HCT116 (cell line): ENCODE data around the gene MAP3K4. TPM values are rescaled to one million over a fixed set of nuclear protein-coding genes. Genes with fewer than 3 reads are reported as not detected.

Experiments used
- ATAC-seq: fragments of 200-7000 bp; cut with Tn5 transposase; 2 replicates; pipeline ENCODE4 v1.9.1; 2020; ENCODE audit warnings: mild to moderate bottlenecking, moderate library complexity
- BruUV-seq: library from RNA; stranded (reverse); fragments of 400-500 nt; replicated peaks from 2 replicates; lab custom pipeline; 2021; lab: Mats Ljungman, UMichigan
- CTCF ChIA-PET: fragments of 300-600 bp; sonication (Branson Sonifier 250); formaldehyde crosslinking; loops from one replicate; lab custom pipeline; 2021; ENCODE audit warnings: antibody characterized with exemption; lab: Charles Lee
- POLR2A ChIA-PET: fragments of 300-600, 350-600 bp; sonication (Branson Sonifier 250); formaldehyde crosslinking; loops from one replicate; lab custom pipeline; 2021; ENCODE audit warnings: antibody characterized with exemption; lab: Charles Lee
- RAD21 ChIA-PET, 2 experiments: fragments of 300-600 bp; sonication (Branson Sonifier 250); formaldehyde crosslinking; loops; one replicate each; lab custom pipeline; 2023; ENCODE audit warnings: low total read pairs in 2 of 2; ENCODE audit not compliant: uncharacterized antibody in 2 of 2, unreplicated experiment in 2 of 2, low non-redundant PET in 1 of 2; lab: Charles Lee
- DNase-seq: peaks from one replicate; pipeline ENCODE4 v3.0.0-alpha.2; 2010; ENCODE audit warnings: low read depth, low spot score
- H2AFZ ChIP-seq: fragments of 200-600 bp; shearing (Covaris generic), sonication (generic); 2 replicates; pipeline ENCODE4 v1.6.1; 2017; ENCODE audit warnings: low read depth, mixed run types, mixed read lengths, antibody characterized with exemption, low read length; ENCODE audit not compliant: poor library complexity, severe bottlenecking
- H3K27ac ChIP-seq: 2 replicates; pipeline ENCODE4 v1.5.1; 2012; ENCODE audit warnings: low read depth, low read length
- H3K27me3 ChIP-seq: fragments of 200-600 bp; sonication (generic); 2 replicates; pipeline ENCODE4 v1.6.1; 2016; ENCODE audit warnings: mixed run types, low read length, mixed read lengths; ENCODE audit not compliant: insufficient read depth
- H3K36me3 ChIP-seq, 2 experiments: fragments of 200-500 bp in 1 of 2; fragments of 200-600 bp in 1 of 2; sonication (Bioruptor generic) in 1 of 2; sonication (generic) in 1 of 2; 2 replicates each; pipeline versions ENCODE4 v1.5.1 to v1.6.1; 2014 to 2016; ENCODE audit warnings: low read length in 2 of 2, inconsistent platforms in 1 of 2, mixed read lengths in 1 of 2, mixed run types in 1 of 2; ENCODE audit not compliant: insufficient read depth in 2 of 2, control insufficient read depth in 1 of 2
- H3K4me1 ChIP-seq, 2 experiments: fragments of 200-600 bp in 1 of 2; sonication (generic) in 1 of 2; 2 replicates each; pipeline versions ENCODE4 v1.5.1 to v1.6.1; 2012 to 2017; ENCODE audit warnings: low read length in 2 of 2, inconsistent platforms in 1 of 2, mild to moderate bottlenecking in 1 of 2, mixed read lengths in 1 of 2, mixed run types in 1 of 2, moderate library complexity in 1 of 2; ENCODE audit not compliant: insufficient read depth in 2 of 2, control insufficient read depth in 1 of 2
- H3K4me2 ChIP-seq: fragments of 200-600 bp; sonication (generic); 2 replicates; pipeline ENCODE4 v1.6.1; 2017; ENCODE audit warnings: mixed run types, low read length, mixed read lengths
- H3K4me3 ChIP-seq, 2 experiments: fragments of 200-600 bp in 1 of 2; sonication (generic) in 1 of 2; replicated peaks in 1 of 2; 2 replicates each; pipeline ENCODE4 v1.5.1; 2011 to 2016; ENCODE audit warnings: low read length in 2 of 2, control low read depth in 1 of 2, low read depth in 1 of 2, mild to moderate bottlenecking in 1 of 2, mixed read lengths in 1 of 2, mixed run types in 1 of 2
- H3K79me2 ChIP-seq: fragments of 200-600 bp; sonication (generic); 2 replicates; pipeline ENCODE4 v1.6.1; 2017; ENCODE audit warnings: mild to moderate bottlenecking, mixed run types, low read length, moderate library complexity, mixed read lengths; ENCODE audit not compliant: insufficient read depth
- H3K9ac ChIP-seq: fragments of 200-600 bp; sonication (generic); 2 replicates; pipeline ENCODE4 v1.6.1; 2016; ENCODE audit warnings: low read length, mixed read lengths
- H3K9me2 ChIP-seq: fragments of 200-600 bp; sonication (generic), shearing (Covaris generic); 2 replicates; pipeline ENCODE4 v1.6.1; 2017; ENCODE audit warnings: mixed run types, mild to moderate bottlenecking, moderate library complexity; ENCODE audit not compliant: insufficient read depth
- H3K9me3 ChIP-seq, 2 experiments: fragments of 200-500 bp in 1 of 2; fragments of 200-600 bp in 1 of 2; sonication (Bioruptor generic) in 1 of 2; sonication (generic) in 1 of 2; 2 replicates each; pipeline ENCODE4 v1.6.1; 2014 to 2017; ENCODE audit warnings: low read length in 2 of 2, mixed read lengths in 2 of 2, inconsistent platforms in 1 of 2, low read depth in 1 of 2, mild to moderate bottlenecking in 1 of 2, mixed run types in 1 of 2, moderate library complexity in 1 of 2; ENCODE audit not compliant: control insufficient read depth in 1 of 2, insufficient read depth in 1 of 2
- H4K20me1 ChIP-seq: fragments of 200-600 bp; sonication (generic), shearing (Covaris generic); 2 replicates; pipeline ENCODE4 v1.6.1; 2017; ENCODE audit warnings: mixed run types, mild to moderate bottlenecking, moderate library complexity; ENCODE audit not compliant: insufficient read depth
- CEBPB ChIP-seq: IDR thresholded peaks from 2 replicates; pipeline ENCODE4 v1.6.1; 2012; ENCODE audit warnings: low read depth
- EZH2 ChIP-seq: fragments of 200-600 bp; sonication (generic); IDR thresholded peaks from 2 replicates; pipeline ENCODE4 v1.6.1; 2017; ENCODE audit warnings: antibody characterized with exemption, mixed run types
- EZH2phosphoT487 ChIP-seq: fragments of 200-600 bp; IDR thresholded peaks from 2 replicates; pipeline ENCODE4 v1.6.1; 2018; ENCODE audit warnings: antibody characterized with exemption, borderline replicate concordance
- JUND ChIP-seq: IDR thresholded peaks from 2 replicates; pipeline ENCODE4 v1.6.1; 2012
- POLR2AphosphoS5 ChIP-seq: IDR thresholded peaks from 2 replicates; pipeline ENCODE4 v1.6.1; 2011; ENCODE audit warnings: mild to moderate bottlenecking, low read depth, low read length, moderate library complexity
- SP1 ChIP-seq: IDR thresholded peaks from 2 replicates; pipeline ENCODE4 v1.6.1; 2012; ENCODE audit warnings: low read depth
- SRF ChIP-seq: IDR thresholded peaks from 2 replicates; pipeline ENCODE4 v1.6.1; 2012; ENCODE audit warnings: low read depth
- TCF7L2 ChIP-seq: IDR thresholded peaks from 2 replicates; pipeline ENCODE4 v1.7.0; 2011; ENCODE audit warnings: borderline replicate concordance, inconsistent platforms; ENCODE audit not compliant: insufficient read depth, insufficient read length; ENCODE audit errors: extremely low read depth
- YY1 ChIP-seq: IDR thresholded peaks from 2 replicates; pipeline ENCODE4 v1.6.1; 2011; ENCODE audit warnings: low read length, low read depth, moderate library complexity, mild to moderate bottlenecking; ENCODE audit not compliant: insufficient replicate concordance; ENCODE audit errors: extremely low read depth
- ZNF274 ChIP-seq: fragments of 200-500 bp; sonication (Bioruptor generic); IDR thresholded peaks from 2 replicates; pipeline ENCODE4 v1.6.1; 2014; ENCODE audit warnings: mild to moderate bottlenecking, low read depth, low read length, inconsistent platforms
- intact Hi-C: fragments of 100-400 bp; cut with micrococcal nuclease; formaldehyde crosslinking; loops from 2 replicates; pipeline ENCODE4 v1.10.0; 2022
- total RNA-seq: library from RNA; stranded (reverse); gene quantifications from one replicate; pipeline ENCODE4 v1.2.1, GENCODE V29; 2021; ENCODE audit not compliant: unreplicated experiment
- TF ChIP-seq, protein P1 (sequence below): IDR thresholded peaks from 2 replicates; pipeline ENCODE4 v1.6.1; 2012
- TF ChIP-seq, protein P2 (sequence below): IDR thresholded peaks from 2 replicates; pipeline ENCODE4 v1.6.1; 2011; ENCODE audit warnings: mild to moderate bottlenecking, low read length, moderate library complexity; ENCODE audit not compliant: insufficient replicate concordance; ENCODE audit errors: extremely low read depth

The MAP3K4 gene
- total RNA-seq, 1 experiment from 2014 or later, result 46.5 TPM

DNA sequence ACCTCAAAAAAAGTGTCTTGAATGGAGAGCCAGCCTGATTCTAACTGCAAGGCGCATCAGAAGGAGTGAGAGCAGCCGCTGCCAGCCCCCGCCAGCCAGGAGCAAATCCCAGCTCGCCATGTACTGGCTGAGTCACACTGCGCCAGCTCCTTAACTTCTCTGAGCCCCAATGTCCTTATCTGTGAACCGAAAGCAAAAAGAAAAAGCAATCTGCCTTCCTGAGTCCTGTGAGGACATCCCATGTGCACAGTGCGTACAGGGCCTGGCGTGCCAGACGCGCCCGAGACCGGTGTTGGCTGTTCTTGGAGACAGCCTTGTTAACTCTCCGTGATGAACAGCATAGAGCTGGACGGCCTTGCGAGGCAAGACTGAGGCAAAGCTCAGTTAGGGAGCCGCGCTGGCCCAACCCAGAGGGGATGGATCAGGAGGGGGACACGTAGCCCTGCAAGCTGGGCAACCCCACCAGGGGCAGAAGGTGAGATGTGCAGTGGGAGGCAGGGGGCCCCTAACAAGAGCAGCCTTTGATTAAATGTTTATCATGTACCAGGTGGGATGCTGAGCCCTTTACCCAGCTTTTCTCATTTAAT is 159.6 kb downstream of the MAP3K4 start:
- intact Hi-C loops, result no loop called here
- no peaks in the 10 kb centered on the region for H3K36me3 ChIP-seq
- H3K4me1 ChIP-seq, result no peaks in the 10 kb centered on the region
- ChIA-PET RAD21 (interaction anchor here in 1 of 2 experiments (1.4 kb wide), 1 partner anchor 220 kb away, joined by 3 read pairs; no protein-coding TSS in a partner anchor), POLR2A (no interaction called here), CTCF (interaction anchor here (5.0 kb wide), 1 partner anchor 220 kb away, joined by 23 read pairs; no protein-coding TSS in a partner anchor)
- H3K4me2 ChIP-seq, result no peak overlapping the region
- no peak overlapping the region for H3K9ac ChIP-seq
- no peak overlapping the region for H2AFZ ChIP-seq
- H3K9me2 ChIP-seq, result no peaks in the 10 kb centered on the region
- no peaks in the 10 kb centered on the region for H3K79me2 ChIP-seq
- no peaks in the 10 kb centered on the region; the same call in 1 of the 2 replicates for H4K20me1 ChIP-seq
- no peaks in the 10 kb centered on the region for H3K9me3 ChIP-seq
- BruUV-seq, result no TSS peak
- no peak overlapping the region for H3K4me3 ChIP-seq
- ATAC-seq, result no peak
- H3K27ac ChIP-seq, result no peak overlapping the region
- H3K27me3 ChIP-seq, result no peaks in the 10 kb centered on the region
- TF ChIP-seq EZH2phosphoT487, result no peak
- no peak for TF ChIP-seq JUND
- no peak for TF ChIP-seq TCF7L2
- TF ChIP-seq SP1, result no peak
- no peak for TF ChIP-seq POLR2AphosphoS5
- TF ChIP-seq, protein P1, sequence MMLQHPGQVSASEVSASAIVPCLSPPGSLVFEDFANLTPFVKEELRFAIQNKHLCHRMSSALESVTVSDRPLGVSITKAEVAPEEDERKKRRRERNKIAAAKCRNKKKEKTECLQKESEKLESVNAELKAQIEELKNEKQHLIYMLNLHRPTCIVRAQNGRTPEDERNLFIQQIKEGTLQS, result no peak
- no peak for TF ChIP-seq EZH2
- no peak for TF ChIP-seq ZNF274
- no peak for TF ChIP-seq CEBPB
- TF ChIP-seq SRF, result no peak
- TF ChIP-seq, protein P2, sequence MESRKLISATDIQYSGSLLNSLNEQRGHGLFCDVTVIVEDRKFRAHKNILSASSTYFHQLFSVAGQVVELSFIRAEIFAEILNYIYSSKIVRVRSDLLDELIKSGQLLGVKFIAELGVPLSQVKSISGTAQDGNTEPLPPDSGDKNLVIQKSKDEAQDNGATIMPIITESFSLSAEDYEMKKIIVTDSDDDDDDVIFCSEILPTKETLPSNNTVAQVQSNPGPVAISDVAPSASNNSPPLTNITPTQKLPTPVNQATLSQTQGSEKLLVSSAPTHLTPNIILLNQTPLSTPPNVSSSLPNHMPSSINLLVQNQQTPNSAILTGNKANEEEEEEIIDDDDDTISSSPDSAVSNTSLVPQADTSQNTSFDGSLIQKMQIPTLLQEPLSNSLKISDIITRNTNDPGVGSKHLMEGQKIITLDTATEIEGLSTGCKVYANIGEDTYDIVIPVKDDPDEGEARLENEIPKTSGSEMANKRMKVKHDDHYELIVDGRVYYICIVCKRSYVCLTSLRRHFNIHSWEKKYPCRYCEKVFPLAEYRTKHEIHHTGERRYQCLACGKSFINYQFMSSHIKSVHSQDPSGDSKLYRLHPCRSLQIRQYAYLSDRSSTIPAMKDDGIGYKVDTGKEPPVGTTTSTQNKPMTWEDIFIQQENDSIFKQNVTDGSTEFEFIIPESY, result no peak
- no peak for TF ChIP-seq YY1
- DNase-seq, result no peak
